Loucy (cell line): ENCODE data around the gene KLHL30.

ENCODE experiments used
- H2AFZ ChIP-seq: fragments of 200-600 bp; sonication (generic); 2 replicates; pipeline ENCODE4 v1.6.0; 2016; ENCODE audit warnings: antibody characterized with exemption, mild to moderate bottlenecking, low read length, moderate library complexity
- H3F3A ChIP-seq: fragments of 200-600 bp; 2 replicates; pipeline ENCODE4 v1.6.0; 2016; ENCODE audit warnings: antibody characterized with exemption, low read depth, mild to moderate bottlenecking
- H3K27me3 ChIP-seq: fragments of 200-600 bp; sonication (generic); 2 replicates; pipeline ENCODE4 v1.6.1; 2014; ENCODE audit warnings: low read length, mild to moderate bottlenecking; ENCODE audit not compliant: insufficient read depth, poor library complexity, severe bottlenecking
- H3K36me3 ChIP-seq: fragments of 200-600 bp; sonication (generic); 2 replicates; pipeline ENCODE4 v1.6.1; 2016; ENCODE audit warnings: low read length; ENCODE audit not compliant: insufficient read depth
- H3K4me1 ChIP-seq: fragments of 200-600 bp; sonication (generic); 2 replicates; pipeline ENCODE4 v1.5.1; 2014; ENCODE audit warnings: low read length, mild to moderate bottlenecking; ENCODE audit not compliant: insufficient read depth, poor library complexity, severe bottlenecking
- H3K4me2 ChIP-seq: fragments of 200-600 bp; sonication (generic); 2 replicates; pipeline ENCODE4 v1.6.0; 2014; ENCODE audit warnings: antibody characterized with exemption, low read length, low read depth, mild to moderate bottlenecking; ENCODE audit not compliant: poor library complexity, severe bottlenecking
- H3K4me3 ChIP-seq: fragments of 200-600 bp; sonication (generic); 2 replicates; pipeline ENCODE4 v1.5.1; 2014; ENCODE audit warnings: low read length, mild to moderate bottlenecking, mixed read lengths; ENCODE audit not compliant: poor library complexity, severe bottlenecking
- H3K79me2 ChIP-seq: fragments of 200-600 bp; sonication (generic); 2 replicates; pipeline ENCODE4 v1.6.1; 2014; ENCODE audit warnings: low read length; ENCODE audit not compliant: insufficient read depth
- H3K9ac ChIP-seq: fragments of 200-600 bp; sonication (generic); 2 replicates; pipeline ENCODE4 v1.6.0; 2014; ENCODE audit warnings: mild to moderate bottlenecking, low read depth, low read length, moderate library complexity; ENCODE audit not compliant: poor library complexity, severe bottlenecking
- H3K9me2 ChIP-seq: fragments of 200-600 bp; sonication (generic); replicated peaks from 2 replicates; pipeline ENCODE4 v1.6.1; 2016; ENCODE audit warnings: low read depth, low read length, mixed read lengths
- H3K9me3 ChIP-seq: fragments of 200-600 bp; sonication (generic); 2 replicates; pipeline ENCODE4 v1.6.1; 2014; ENCODE audit warnings: mild to moderate bottlenecking, antibody characterized with exemption, low read length, low read depth; ENCODE audit not compliant: insufficient read depth
- H4K20me1 ChIP-seq: fragments of 200-600 bp; sonication (generic); 2 replicates; pipeline ENCODE4 v1.6.0; 2014; ENCODE audit warnings: antibody characterized with exemption, low read length, mild to moderate bottlenecking; ENCODE audit not compliant: insufficient read depth, poor library complexity, severe bottlenecking
- CTCF ChIP-seq: fragments of 200-600 bp; sonication (generic); conservative IDR thresholded peaks from 2 replicates; pipeline ENCODE4 v1.5.1; 2014; ENCODE audit warnings: mild to moderate bottlenecking, antibody characterized with exemption, low read length
- EZH2phosphoT487 ChIP-seq: fragments of 200-600 bp; IDR thresholded peaks from 2 replicates; pipeline ENCODE4 v1.6.1; 2018; ENCODE audit warnings: antibody characterized with exemption, mild to moderate bottlenecking, moderate library complexity, borderline replicate concordance

The KLHL30 gene

GRCh38 chr2:238134393-238134785 is 4.1 kb upstream of the KLHL30 start:
- Histone ChIP-seq H3K27me3 (no peaks in the 10 kb centered on the region), H3K9me2 (no peaks in the 10 kb centered on the region), H3K4me3 (no peak overlapping the region), H4K20me1 (no peaks in the 10 kb centered on the region), H3K9me3 (no peaks in the 10 kb centered on the region), H3K36me3 (no peaks in the 10 kb centered on the region), H3K4me2 (no peak overlapping the region), H3F3A (no peaks in the 10 kb centered on the region), H3K4me1 (no peaks in the 10 kb centered on the region), H3K9ac (no peak overlapping the region), H2AFZ (no peak overlapping the region), H3K79me2 (no peaks in the 10 kb centered on the region)
- TF ChIP-seq CTCF, result no peak

GRCh38 chr2:238135601-238136150 is 2.8 kb upstream of the KLHL30 start:
- TF ChIP-seq CTCF, result no peak
- no peak for TF ChIP-seq EZH2phosphoT487
- H3K4me2 ChIP-seq, result no peak overlapping the region
- no peak overlapping the region for H2AFZ ChIP-seq
- no peaks in the 10 kb centered on the region for H3K27me3 ChIP-seq
- no peaks in the 10 kb centered on the region for H3K4me1 ChIP-seq
- H4K20me1 ChIP-seq, result no peaks in the 10 kb centered on the region
- H3F3A ChIP-seq, result no peaks in the 10 kb centered on the region
- H3K36me3 ChIP-seq, result no peaks in the 10 kb centered on the region
- H3K79me2 ChIP-seq, result no peaks in the 10 kb centered on the region
- no peak overlapping the region for H3K9ac ChIP-seq
- H3K4me3 ChIP-seq, result no peak overlapping the region
- H3K9me3 ChIP-seq, result no peaks in the 10 kb centered on the region
- H3K9me2 ChIP-seq, result no peaks in the 10 kb centered on the region

- peaks cover 12% of the 10 kb centered on the region for H3K4me1 ChIP-seq
- H3F3A ChIP-seq, result no peaks in the 10 kb centered on the region
- no peaks in the 10 kb centered on the region for H3K36me3 ChIP-seq
- no peaks in the 10 kb centered on the region for H3K27me3 ChIP-seq
- no peak for TF ChIP-seq EZH2phosphoT487
- TF ChIP-seq CTCF, result no peak
- H4K20me1 ChIP-seq, result no peaks in the 10 kb centered on the region
- no peak overlapping the region for H2AFZ ChIP-seq
- H3K9ac ChIP-seq, result no peak overlapping the region
- H3K4me2 ChIP-seq, result no peak overlapping the region
- H3K79me2 ChIP-seq, result no peaks in the 10 kb centered on the region
- H3K9me3 ChIP-seq, result no peaks in the 10 kb centered on the region
- H3K9me2 ChIP-seq, result no peaks in the 10 kb centered on the region
- no peak overlapping the region for H3K4me3 ChIP-seq
Measured at GRCh38 chr2:238136820-238137537, 1.5 kb upstream of the KLHL30 start.
